H1 (cell line): ENCODE data around the gene CD96. TPM values are rescaled to one million over a fixed set of nuclear protein-coding genes. Genes with fewer than 3 reads are reported as not detected.

ENCODE experiments used
- ATF3 ChIP-seq: IDR thresholded peaks from 2 replicates; pipeline ENCODE4 v1.6.1; 2011; ENCODE audit warnings: low read depth, mild to moderate bottlenecking, low read length; ENCODE audit not compliant: insufficient read depth
- BACH1 ChIP-seq: IDR thresholded peaks from 2 replicates; pipeline ENCODE4 v1.6.1; 2012; ENCODE audit warnings: low read length, improper control_type of control experiment
- CBX8 ChIP-seq: fragments of 300-800, 300-1000 bp; sonication (generic); IDR thresholded peaks from 2 replicates; pipeline ENCODE4 v1.7.1; 2016; ENCODE audit warnings: low read depth, low read length, borderline replicate concordance
- HDAC2 ChIP-seq, 2 experiments: fragments of 300-600 bp in 1 of 2; sonication (generic) in 1 of 2; IDR thresholded peaks; 2 replicates each; pipeline ENCODE4 v1.6.1; 2011 to 2012; ENCODE audit warnings: low read depth in 2 of 2, low read length in 2 of 2, mild to moderate bottlenecking in 2 of 2, moderate library complexity in 2 of 2, borderline replicate concordance in 1 of 2, inconsistent platforms in 1 of 2
- USF2 ChIP-seq: IDR thresholded peaks from 2 replicates; pipeline ENCODE4 v1.6.1; 2011; ENCODE audit warnings: low read length, improper control_type of control experiment
- polyA plus RNA-seq, 7 experiments: library from polyadenylated mRNA; depleted of rRNA in 3 of 7; stranded (reverse) in 5 of 7; unstranded in 2 of 7; fragments of >200 nt in 5 of 7; fragments of 200-250 nt in 2 of 7; gene quantifications; 1 replicate in 5 of 7; 2 replicates in 1 of 7; 4 replicates in 1 of 7; pipeline versions ENCODE4 v1.2.1 to v1.2.3, GENCODE V29; 2011 to 2013; ENCODE audit warnings: missing spikeins in 2 of 7, mixed read lengths in 2 of 7
- total RNA-seq: library from RNA; stranded (reverse); fragmentation: NEBNext Ultra II Directional; extraction: Animal tissue kit (Norgen Biotek cat#: 25700); gene quantifications from 2 replicates; pipeline ENCODE4 v1.2.1, GENCODE V29; 2021

CD96 gene
- total and polyA plus RNA-seq, 2 of the 8 experiments (the other 6 are each of a cell fraction or from before 2014, with no cell fraction given): not detected

GRCh38 chr3:111688190-111688800, 146.3 kb downstream of the CD96 start (continued):
- TF ChIP-seq HDAC2 (IDR thresholded peaks at IDR 0.05; ENCODE audit: borderline replicate concordance in 1 of 2, low read depth in 2 of 2, low read length in 2 of 2): no peak
- no peak for TF ChIP-seq CBX8
- no peak for TF ChIP-seq ATF3
- no peak for TF ChIP-seq USF2
- no peak for TF ChIP-seq BACH1
